H4 (cell line): Measurements from ENCODE around the gene MAPK7. TPM values are rescaled to one million over a fixed set of nuclear protein-coding genes. Genes with fewer than 3 reads are reported as not detected.

Experiments used
- DNase-seq: peaks from one replicate; pipeline ENCODE4 v3.0.0-alpha.2; 2015; ENCODE audit warnings: low spot score
- total RNA-seq: library from RNA; depleted of rRNA; stranded (reverse); fragments of >200 nt; shearing (Covaris generic); gene quantifications from 2 replicates; pipeline ENCODE4 v1.2.3, GENCODE V29; 2014; rRNA removed

Gene MAPK7
- 6.2 and 31.0 TPM in 2 replicates for total RNA-seq

- no peak for DNase-seq
These were observed at the start of gene MAPK7 for GRCh38 chr17:19378416-19379360. Gene MAPK7 (plus strand): TSS chr17:19378498. CDS start chr17:19378901, 403 bp downstream.

DNA sequence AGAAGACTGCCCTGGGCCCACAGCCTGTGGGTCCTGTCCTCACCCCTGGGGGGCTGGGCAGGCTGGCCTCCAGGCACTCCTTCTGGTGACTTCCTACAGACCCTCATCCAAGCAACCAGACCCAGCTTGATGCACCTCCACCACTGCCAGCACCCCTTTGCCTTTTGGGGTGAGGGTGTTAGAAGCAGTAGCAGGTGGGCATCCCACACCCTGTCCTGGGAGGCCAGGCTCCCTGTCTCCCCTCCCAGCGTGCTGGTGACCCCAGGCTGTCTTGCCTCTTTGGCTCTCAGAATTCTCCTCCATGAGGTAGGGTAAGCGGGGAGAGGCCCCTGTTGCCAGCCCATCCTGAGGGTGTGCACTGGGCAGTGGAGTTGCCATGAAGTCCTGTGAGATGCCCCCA, 49.2 kb upstream of the MAPK7 start:
- DNase-seq = no peak

DNA sequence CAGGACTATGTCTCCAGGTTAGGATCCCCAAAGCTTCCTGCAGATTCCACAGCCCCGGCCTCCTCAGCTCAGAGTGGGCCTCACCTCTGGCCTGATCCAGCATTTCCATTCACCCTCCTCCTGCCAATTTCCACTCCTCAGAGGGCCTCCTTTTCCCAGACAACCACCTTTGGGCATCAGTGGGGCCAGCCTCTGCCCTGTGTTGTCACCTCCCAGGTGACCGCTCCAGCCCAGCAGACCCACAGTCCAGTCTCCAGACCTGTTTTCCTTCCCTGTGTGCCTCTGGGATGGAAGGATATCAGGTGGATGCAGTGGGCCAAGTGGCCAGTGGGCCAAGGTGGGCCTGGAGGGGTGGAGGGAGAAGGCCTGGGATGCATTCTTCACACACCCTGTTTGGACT, 48.5 kb upstream of the MAPK7 start:
- DNase-seq = no peak

DNA sequence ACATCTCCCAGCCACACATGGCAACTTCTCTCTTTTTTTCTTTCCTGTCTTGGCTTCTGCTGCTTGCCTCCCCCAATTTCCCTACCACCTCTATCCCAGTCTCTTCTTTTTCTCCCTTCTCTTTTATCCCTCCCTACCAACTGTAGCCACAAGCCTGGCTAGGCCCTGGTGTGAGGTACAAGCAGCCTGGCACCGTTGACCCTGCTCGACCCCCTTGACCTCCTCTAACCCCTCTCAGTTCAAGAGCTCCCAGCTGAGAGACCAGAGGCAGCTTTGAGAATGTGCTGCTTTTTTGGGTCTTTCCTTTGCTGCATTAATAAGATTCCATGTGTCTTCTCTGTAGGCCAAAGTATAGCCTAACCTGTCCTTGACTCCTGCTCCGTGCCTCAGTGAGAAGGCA, 48.0 kb upstream of the MAPK7 start:
- DNase-seq = no peak

DNA sequence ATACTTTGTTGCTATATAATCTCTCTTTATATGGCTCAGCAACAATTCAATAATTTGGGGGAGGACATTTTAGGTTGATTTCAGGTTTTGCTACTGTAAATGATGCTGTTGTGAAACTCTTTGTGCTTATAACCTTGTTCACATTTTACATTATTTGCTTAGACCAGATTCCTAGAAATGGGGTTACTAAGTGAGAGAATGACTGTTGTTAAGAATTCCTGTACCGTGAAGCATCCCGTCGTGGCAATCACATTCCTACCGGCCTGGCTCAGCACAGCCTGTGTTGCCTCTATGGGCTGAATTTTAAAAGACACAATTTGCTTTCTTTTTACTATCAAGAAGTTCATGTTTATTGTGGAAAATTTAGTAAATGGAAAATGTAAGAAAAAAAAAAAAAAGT, 47.2 kb upstream of the MAPK7 start:
- DNase-seq = no peak

GRCh38 chr17:19331543-19332245, 46.6 kb upstream of the MAPK7 start:
- no peak for DNase-seq

DNA sequence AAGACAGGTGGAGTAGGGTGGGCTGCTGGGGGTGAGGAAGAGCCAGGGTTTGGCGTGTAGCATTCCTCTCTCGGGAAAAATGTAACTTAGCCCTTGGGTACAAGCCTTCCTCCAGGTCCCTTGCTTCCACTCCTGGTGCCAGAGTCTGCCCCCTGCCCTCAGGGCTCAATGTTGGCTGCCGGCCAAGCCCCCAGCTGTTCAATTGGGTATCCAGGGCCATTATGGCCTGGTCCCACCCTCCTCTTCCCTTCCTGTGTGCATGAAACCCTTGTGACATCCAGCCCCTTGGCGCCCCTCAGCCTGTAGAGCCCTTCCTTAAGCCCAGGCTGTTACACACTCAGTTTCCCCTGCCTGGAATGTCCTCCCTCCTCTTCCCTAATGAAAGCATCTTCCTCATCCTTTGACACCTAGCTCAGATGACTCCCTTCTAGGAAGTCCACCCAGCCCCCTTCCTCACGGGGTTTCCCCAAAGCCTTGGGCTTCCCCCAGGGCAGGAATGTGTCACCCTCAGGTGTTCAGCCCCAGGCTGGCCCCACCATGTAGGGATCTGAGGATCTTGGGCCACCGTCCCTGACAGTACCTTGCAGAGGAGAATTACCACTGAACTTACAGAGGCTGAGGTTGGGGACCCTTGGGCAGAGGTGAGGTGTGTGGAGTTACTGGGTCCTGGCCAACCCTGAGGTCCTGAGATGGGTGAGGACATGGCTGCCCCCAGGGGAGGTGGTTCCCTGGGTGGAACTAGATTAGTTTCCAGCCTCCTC, 45.7 kb upstream of the MAPK7 start:
- DNase-seq = no peak

DNA sequence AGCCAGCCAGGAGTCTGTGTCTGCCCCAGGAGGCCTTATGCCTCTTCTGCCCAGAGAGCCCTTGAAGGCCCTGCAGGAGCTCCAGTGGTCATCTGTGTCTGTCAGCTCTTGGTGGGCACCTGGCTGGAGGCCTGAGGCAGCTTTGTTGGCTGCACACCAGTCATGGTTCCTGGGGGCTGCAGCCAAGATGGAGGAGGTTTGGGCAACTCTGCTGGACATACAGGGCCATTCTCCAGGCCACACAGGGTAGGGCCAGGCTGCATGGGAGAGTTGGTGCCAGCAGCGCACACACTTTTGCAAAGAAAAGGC, 45.2 kb upstream of the MAPK7 start:
- no peak for DNase-seq

DNA sequence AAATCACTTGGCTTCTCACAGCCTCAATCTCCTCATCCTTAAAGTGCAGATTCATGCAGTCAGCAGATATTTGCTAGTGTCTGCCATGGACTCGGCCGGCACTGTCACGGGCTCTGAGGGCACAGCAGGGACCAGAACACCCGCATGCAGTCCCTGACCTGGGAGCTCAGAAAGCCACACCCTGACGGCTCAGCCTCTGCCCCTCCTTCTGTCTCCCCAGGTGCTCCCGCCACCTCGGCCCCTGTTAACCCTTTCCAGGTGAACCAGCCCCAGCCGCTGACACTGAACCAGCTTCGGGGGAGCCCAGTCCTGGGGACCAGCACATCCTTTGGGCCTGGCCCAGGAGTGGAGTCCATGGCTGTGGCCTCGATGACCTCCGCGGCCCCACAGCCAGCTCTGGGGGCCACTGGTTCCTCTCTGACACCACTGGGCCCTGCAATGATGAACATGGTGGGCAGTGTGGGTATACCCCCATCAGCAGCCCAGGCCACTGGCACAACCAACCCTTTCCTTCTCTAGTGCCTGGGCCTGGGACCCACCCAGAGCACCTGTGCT, 44.5 kb upstream of the MAPK7 start:
- no peak for DNase-seq

DNA sequence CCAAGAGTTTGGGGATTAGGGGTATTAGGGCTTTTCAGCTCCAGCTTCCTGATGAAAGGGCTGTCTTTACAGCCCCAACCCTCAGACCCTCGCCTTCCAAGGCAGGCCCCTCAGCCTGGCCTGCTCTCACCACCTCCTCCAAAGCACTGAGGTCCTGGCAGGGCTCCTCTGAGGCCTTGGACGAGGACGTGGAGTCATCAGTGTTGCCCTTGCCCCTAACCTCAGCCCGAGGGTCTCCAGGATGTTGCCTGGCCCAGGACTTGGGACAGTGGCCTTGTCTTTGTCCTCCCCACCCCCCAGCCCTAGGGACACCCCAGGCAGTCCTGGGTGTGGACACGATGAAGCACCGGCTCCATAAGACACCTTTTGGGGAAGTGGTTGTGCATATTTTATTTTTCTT, 44.0 kb upstream of the MAPK7 start:
- DNase-seq = no peak

GRCh38 chr17:19335951-19336631, 42.2 kb upstream of the MAPK7 start:
- DNase-seq = no peak

DNA sequence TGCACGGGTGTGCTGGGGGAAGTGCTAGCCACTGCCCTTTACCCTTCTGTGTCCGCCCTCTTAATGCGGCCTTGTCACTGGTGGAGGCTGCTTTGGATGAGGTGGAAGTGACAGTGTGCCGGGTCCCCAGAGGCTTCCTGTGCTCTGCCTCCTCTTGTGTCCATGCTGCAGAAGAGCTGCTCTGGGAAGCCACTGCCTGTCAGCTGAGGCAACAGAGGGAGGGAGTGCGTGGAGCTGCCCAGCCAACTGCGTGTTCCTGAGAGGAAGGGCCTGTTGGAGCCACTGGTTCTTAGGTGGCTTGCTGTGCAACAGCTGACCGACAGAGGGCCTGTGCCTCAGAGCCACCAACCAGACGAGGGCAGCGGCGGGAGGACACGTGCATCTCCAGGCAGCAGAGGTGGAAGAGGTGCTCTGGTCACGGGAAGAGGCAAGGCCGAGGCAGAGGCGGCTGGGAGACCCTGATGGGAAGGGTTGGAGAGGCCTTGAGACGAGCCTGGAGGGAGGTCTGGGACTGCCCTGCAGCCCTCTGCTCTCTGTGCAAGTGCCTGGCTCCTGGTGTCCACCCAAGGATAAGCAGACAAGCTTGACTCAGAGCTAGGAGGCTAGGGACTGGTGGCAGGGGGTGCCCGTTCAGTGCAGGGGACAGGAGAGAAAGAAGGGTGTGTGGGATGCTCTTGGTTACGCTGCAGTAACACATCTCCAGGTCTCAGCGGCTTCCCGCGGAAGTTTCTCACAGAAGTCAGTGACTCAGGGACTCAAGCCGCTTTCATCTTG, 41.2 kb upstream of the MAPK7 start:
- DNase-seq = no peak

GRCh38 chr17:19337712-19338023, 40.6 kb upstream of the MAPK7 start:
- no peak for DNase-seq

GRCh38 chr17:19338031-19338990, 40.0 kb upstream of the MAPK7 start:
- no peak for DNase-seq

GRCh38 chr17:19339341-19339815, 38.9 kb upstream of the MAPK7 start:
- DNase-seq = no peak

DNA sequence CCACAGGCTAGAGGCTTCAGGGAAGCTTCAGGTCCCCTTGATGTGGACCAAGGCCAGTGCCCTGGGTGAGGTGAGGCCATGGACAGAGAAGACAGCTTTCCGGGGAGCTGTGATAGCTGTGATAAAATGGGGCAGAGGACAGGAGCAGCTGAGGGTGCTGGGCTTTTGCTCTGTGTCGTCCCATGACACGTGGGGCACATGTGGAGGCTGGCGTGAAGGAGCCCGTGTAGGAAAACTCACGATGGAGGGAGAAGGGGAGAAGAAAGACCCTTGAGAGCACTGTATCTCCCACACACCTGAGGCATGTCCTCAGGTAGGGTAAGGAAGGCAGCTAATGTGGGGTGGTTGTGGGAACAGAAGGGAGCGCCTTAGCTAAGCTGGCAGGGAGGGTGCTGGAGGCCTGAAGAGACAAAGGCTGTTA, 37.1 kb upstream of the MAPK7 start:
- DNase-seq = no peak

- no peak for DNase-seq
These were observed 36.4 kb upstream of the MAPK7 start for GRCh38 chr17:19341641-19342610.

DNA sequence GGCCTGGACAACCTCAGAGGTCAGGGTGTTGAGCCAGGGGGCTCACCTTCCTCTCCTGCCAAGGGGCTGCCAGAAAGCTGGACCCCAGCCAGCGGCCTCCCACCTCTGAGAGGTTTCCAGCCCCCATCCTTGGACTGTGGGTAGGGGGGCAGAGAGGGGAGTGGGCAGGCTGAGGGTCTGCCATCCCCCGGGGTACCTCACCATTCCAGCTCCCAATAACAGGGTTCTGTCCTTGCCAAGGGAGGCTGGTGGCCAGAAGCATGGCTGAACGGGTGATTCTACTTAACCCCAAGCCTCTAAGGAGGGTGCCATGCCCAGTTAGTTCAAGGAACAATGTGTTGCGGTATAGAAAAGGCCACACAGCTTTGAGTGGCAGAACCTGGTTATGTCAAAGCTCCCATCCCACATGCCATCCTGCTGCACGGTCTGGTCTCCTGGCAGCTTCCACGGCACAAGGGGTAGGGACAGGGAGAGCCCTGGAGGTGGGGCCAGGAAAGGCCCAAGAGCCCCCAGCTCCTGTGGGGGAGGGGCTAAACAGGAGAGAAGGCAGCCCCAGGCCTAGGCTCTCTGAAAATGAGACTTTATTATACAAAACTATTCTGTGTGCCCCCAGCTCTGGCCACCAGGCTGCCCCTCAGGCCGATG, 35.6 kb upstream of the MAPK7 start:
- no peak for DNase-seq
